ENCODE results near the gene ASCC3. TPM values are rescaled to one million over a fixed set of nuclear protein-coding genes. Genes with fewer than 3 reads are reported as not detected.

The ASCC3 gene
- total and polyA plus RNA-seq, 2 donors (not counting 3 experiments of a cell fraction or from before 2014, with no cell fraction given): 15.7 to 57.2 TPM

- Histone ChIP-seq H3K9me1 (replicated peaks; ENCODE audit: control insufficient read depth, extremely low read depth, insufficient read depth, low read length) (peaks cover 3% of the 10 kb centered on the region), H3K4me2 (ENCODE audit: insufficient read depth, low read length) (no peak overlapping the region), H3K4me3 (replicated peaks in 1 of 3; ENCODE audit: insufficient read depth in 1 of 3, low read depth in 1 of 3, low read length in 3 of 3) (no peak overlapping the region), H4K20me1 (replicated peaks; ENCODE audit: control insufficient read depth, extremely low read depth, insufficient read depth, low read length) (no peaks in the 10 kb centered on the region), H2AFZ (ENCODE audit: low read depth, low read length) (no peak overlapping the region), H3K27ac (ENCODE audit: insufficient read depth, low read depth, low read length) (no peak overlapping the region), H3K4me1 (ENCODE audit: control insufficient read depth, extremely low read depth, insufficient read depth, low read length) (peaks cover 4% of the 10 kb centered on the region), H3K9ac (replicated peaks; ENCODE audit: extremely low read depth, insufficient read depth, low read length) (no peak overlapping the region), H3K36me3 (ENCODE audit: control insufficient read depth in 2 of 2, extremely low read depth in 1 of 2, insufficient read depth in 2 of 2, low read length in 2 of 2) (no peaks in the 10 kb centered on the region), H3K79me2 (ENCODE audit: control insufficient read depth, insufficient read depth, low read length) (no peaks in the 10 kb centered on the region), H3K27me3 (ENCODE audit: control insufficient read depth in 2 of 2, insufficient read depth in 2 of 2, low read length in 2 of 2) (no peaks in the 10 kb centered on the region), H3K9me3 (replicated peaks; ENCODE audit: control insufficient read depth, insufficient read depth, low read length) (no peaks in the 10 kb centered on the region)
- POLR2A ChIA-PET: no interaction called here
- dilution Hi-C loops (cut with MboI; ENCODE audit: extremely low pct_ligation_motif_present, low sequenced_read_pairs): no loop called here
- FAIRE-seq: no peak
- TF ChIP-seq CTCF (IDR thresholded peaks at IDR 0.05; ENCODE audit: extremely low read depth in 1 of 2, insufficient read depth in 1 of 2, low read depth in 1 of 2, low read length in 2 of 2) (no peak), JUN (IDR thresholded peaks at IDR 0.05; ENCODE audit: borderline replicate concordance, insufficient read depth, insufficient read length, low read depth) (no peak), MYC (IDR thresholded peaks at IDR 0.05; ENCODE audit: low read depth, low read length) (no peak), EZH2 (IDR thresholded peaks at IDR 0.05; ENCODE audit: borderline replicate concordance, low read depth, low read length, severe bottlenecking) (no peak), MAX (IDR thresholded peaks at IDR 0.05; ENCODE audit: insufficient read depth, insufficient read length) (no peak), GATA2 (IDR thresholded peaks at IDR 0.05; ENCODE audit: insufficient read depth, insufficient read length, low read depth, low read length) (no peak), POLR2A (IDR thresholded peaks at IDR 0.05; ENCODE audit: low read depth, low read length) (no peak), POLR2AphosphoS5 (IDR thresholded peaks at IDR 0.05; ENCODE audit: insufficient read depth, low read depth, low read length) (no peak), FOS (IDR thresholded peaks at IDR 0.05; ENCODE audit: borderline replicate concordance, insufficient read depth, low read length) (no peak)
- no peak for DNase-seq (ENCODE audit: low read depth, low spot score)
- BruUV-seq (replicated peaks): no TSS peak
- CTCF ChIA-PET: no interaction called here
- intact Hi-C loops (cut with micrococcal nuclease): loop anchor here (5.0 kb wide), 2 partner anchors 617 to 857 kb away; no protein-coding TSS in a partner anchor
These were observed 156.4 kb downstream of the ASCC3 start for GRCh38 chr6:100724696-100725095.
